Measurements from ENCODE around the gene NPFFR1.
A peak's percentile ranks its signal among the peaks of the same experiment; 100 is the strongest.
"Not testable (repeated sequence)": the region's sequence is repeated elsewhere in the genome, so short reads cannot be mapped to it uniquely, and the experiment has no call there.

Gene NPFFR1

GRCh38 chr10:70266056-70266455, 17.7 kb downstream of the NPFFR1 start:
- Mint-ChIP-seq H3K4me3 (no peak overlapping the region), H3K9me3 (peaks cover 10% of the 10 kb centered on the region), H3K27ac (no peak overlapping the region), H3K4me1 (ENCODE audit: low read depth) (peaks cover 19% of the 10 kb centered on the region), H3K27me3 (ENCODE audit: low read depth) (peaks cover 4% of the 10 kb centered on the region), H3K36me3 (ENCODE audit: low read depth) (peaks cover 2% of the 10 kb centered on the region)

- peaks cover 2% of the 10 kb centered on the region for H3K36me3 Mint-ChIP-seq (ENCODE audit: low read depth)
- H3K27ac Mint-ChIP-seq: no peak overlapping the region
- H3K27me3 Mint-ChIP-seq (ENCODE audit: low read depth): peaks cover 4% of the 10 kb centered on the region
- H3K4me3 Mint-ChIP-seq: no peak overlapping the region
- peaks cover 16% of the 10 kb centered on the region for H3K9me3 Mint-ChIP-seq
- H3K4me1 Mint-ChIP-seq (ENCODE audit: low read depth): peaks cover 11% of the 10 kb centered on the region
Measured at GRCh38 chr10:70265032-70265689, 18.6 kb downstream of the NPFFR1 start.

GRCh38 chr10:70260734-70261133, 23.1 kb downstream of the NPFFR1 start:
- no peak overlapping the region for H3K4me3 Mint-ChIP-seq
- H3K36me3 Mint-ChIP-seq (ENCODE audit: low read depth): peaks cover 2% of the 10 kb centered on the region
- H3K27me3 Mint-ChIP-seq (ENCODE audit: low read depth): peaks cover 26% of the 10 kb centered on the region
- H3K9me3 Mint-ChIP-seq: peaks cover 16% of the 10 kb centered on the region
- no peak overlapping the region for H3K27ac Mint-ChIP-seq
- H3K4me1 Mint-ChIP-seq (ENCODE audit: low read depth): peaks cover 2% of the 10 kb centered on the region

GRCh38 chr10:70260259-70260658, 23.5 kb downstream of the NPFFR1 start:
- H3K36me3 Mint-ChIP-seq (ENCODE audit: low read depth): peaks cover 2% of the 10 kb centered on the region

GRCh38 chr10:70258216-70258615, 25.6 kb downstream of the NPFFR1 start:
- peaks cover 16% of the 10 kb centered on the region for H3K9me3 Mint-ChIP-seq
- peaks cover 2% of the 10 kb centered on the region for H3K36me3 Mint-ChIP-seq (ENCODE audit: low read depth)
- H3K27me3 Mint-ChIP-seq (ENCODE audit: low read depth): peaks cover 39% of the 10 kb centered on the region
- no peak overlapping the region for H3K4me3 Mint-ChIP-seq
- no peak overlapping the region for H3K27ac Mint-ChIP-seq
- H3K4me1 Mint-ChIP-seq (ENCODE audit: low read depth): peaks cover 6% of the 10 kb centered on the region

More at GRCh38 chr10:70260259-70260658, 23.5 kb downstream of the NPFFR1 start:
- Mint-ChIP-seq H3K4me1 (ENCODE audit: low read depth) (peaks cover 6% of the 10 kb centered on the region), H3K4me3 (no peak overlapping the region), H3K9me3 (peaks cover 16% of the 10 kb centered on the region), H3K27ac (no peak overlapping the region), H3K27me3 (ENCODE audit: low read depth) (peaks cover 30% of the 10 kb centered on the region)

- peaks cover 43% of the 10 kb centered on the region for H3K27me3 Mint-ChIP-seq (ENCODE audit: low read depth)
- H3K27ac Mint-ChIP-seq; H3K36me3 Mint-ChIP-seq (ENCODE audit: low read depth); H3K4me3 Mint-ChIP-seq; H3K4me1 Mint-ChIP-seq (ENCODE audit: low read depth): not testable (repeated sequence)
- peaks cover 16% of the 10 kb centered on the region for H3K9me3 Mint-ChIP-seq
Measured at GRCh38 chr10:70257816-70258215, 26.0 kb downstream of the NPFFR1 start.

- Mint-ChIP-seq H3K4me1 (ENCODE audit: low read depth) (peaks cover 6% of the 10 kb centered on the region), H3K9me3 (peaks cover 10% of the 10 kb centered on the region), H3K27me3 (ENCODE audit: low read depth) (peaks cover 51% of the 10 kb centered on the region), H3K27ac (no peak overlapping the region), H3K36me3 (ENCODE audit: low read depth) (peaks cover 2% of the 10 kb centered on the region), H3K4me3 (no peak overlapping the region)
Measured at GRCh38 chr10:70256463-70256862, 27.3 kb downstream of the NPFFR1 start.

- no peaks in the 10 kb centered on the region for H3K36me3 Mint-ChIP-seq (ENCODE audit: low read depth)
- peaks cover 2% of the 10 kb centered on the region for H3K9me3 Mint-ChIP-seq
- H3K4me1 Mint-ChIP-seq (ENCODE audit: low read depth): peaks cover 6% of the 10 kb centered on the region
- no peak overlapping the region for H3K27ac Mint-ChIP-seq
- peak overlapping the region; percentile 57 for H3K4me3 Mint-ChIP-seq
- peaks cover 55% of the 10 kb centered on the region for H3K27me3 Mint-ChIP-seq (ENCODE audit: low read depth)
Measured at GRCh38 chr10:70255329-70256299, 28.2 kb downstream of the NPFFR1 start.

- H3K4me3 Mint-ChIP-seq: no peak overlapping the region
- peaks cover 6% of the 10 kb centered on the region for H3K4me1 Mint-ChIP-seq (ENCODE audit: low read depth)
- H3K27ac Mint-ChIP-seq: no peak overlapping the region
- H3K27me3 Mint-ChIP-seq (ENCODE audit: low read depth): peaks cover 61% of the 10 kb centered on the region
- no peaks in the 10 kb centered on the region for H3K9me3 Mint-ChIP-seq
- no peaks in the 10 kb centered on the region for H3K36me3 Mint-ChIP-seq (ENCODE audit: low read depth)
Measured at GRCh38 chr10:70254778-70255328, 29.0 kb downstream of the NPFFR1 start.

- H3K4me1 Mint-ChIP-seq (ENCODE audit: low read depth): peaks cover 6% of the 10 kb centered on the region
- no peaks in the 10 kb centered on the region for H3K9me3 Mint-ChIP-seq
- H3K27me3 Mint-ChIP-seq (ENCODE audit: low read depth): peaks cover 61% of the 10 kb centered on the region
- H3K4me3 Mint-ChIP-seq: no peak overlapping the region
- H3K36me3 Mint-ChIP-seq (ENCODE audit: low read depth): no peaks in the 10 kb centered on the region
- H3K27ac Mint-ChIP-seq: no peak overlapping the region
Measured at GRCh38 chr10:70253878-70254765, 29.7 kb downstream of the NPFFR1 start.

- Mint-ChIP-seq H3K27me3 (ENCODE audit: low read depth) (peaks cover 56% of the 10 kb centered on the region), H3K36me3 (ENCODE audit: low read depth) (no peaks in the 10 kb centered on the region), H3K27ac (no peak overlapping the region), H3K4me1 (ENCODE audit: low read depth) (peaks cover 4% of the 10 kb centered on the region), H3K9me3 (no peaks in the 10 kb centered on the region), H3K4me3 (no peak overlapping the region)
Measured at GRCh38 chr10:70250961-70251680, 32.7 kb downstream of the NPFFR1 start.

GRCh38 chr10:70247360-70247759, 36.4 kb downstream of the NPFFR1 start:
- Mint-ChIP-seq H3K27ac (no peak overlapping the region), H3K4me1 (ENCODE audit: low read depth) (no peaks in the 10 kb centered on the region), H3K36me3 (ENCODE audit: low read depth) (no peaks in the 10 kb centered on the region), H3K9me3 (no peaks in the 10 kb centered on the region), H3K27me3 (ENCODE audit: low read depth) (peaks cover 46% of the 10 kb centered on the region), H3K4me3 (no peak overlapping the region)

- H3K4me1 Mint-ChIP-seq (ENCODE audit: low read depth): no peaks in the 10 kb centered on the region
- no peak overlapping the region for H3K4me3 Mint-ChIP-seq
- peaks cover 15% of the 10 kb centered on the region for H3K27me3 Mint-ChIP-seq (ENCODE audit: low read depth)
- no peak overlapping the region for H3K27ac Mint-ChIP-seq
- H3K9me3 Mint-ChIP-seq: peaks cover 3% of the 10 kb centered on the region
- no peaks in the 10 kb centered on the region for H3K36me3 Mint-ChIP-seq (ENCODE audit: low read depth)
Measured at GRCh38 chr10:70241081-70241480, 42.7 kb downstream of the NPFFR1 start.
